Transverse colon (tissue), 4 donors: ENCODE measurements around the gene GABPB1.

Experiments
- EP300 ChIP-seq: sonication (generic); formaldehyde crosslinking; IDR thresholded peaks from one replicate; pipeline ENCODE4 v1.6.1; 2017; ENCODE audit warnings: antibody characterized with exemption, low read depth
- POLR2A ChIP-seq: fragments of 450-650 bp; IDR thresholded peaks from one replicate; pipeline ENCODE4 v1.6.1; 2016; ENCODE audit warnings: antibody characterized with exemption, mild to moderate bottlenecking, moderate library complexity
- POLR2AphosphoS5 ChIP-seq, 3 donors: sonication (generic); formaldehyde crosslinking; IDR thresholded peaks; one replicate each; pipeline ENCODE4 v1.6.1; 2016; ENCODE audit warnings: antibody characterized with exemption in 3 of 3
- TF ChIP-seq, protein P1 (sequence below), 5 experiments: fragments of 200-600 bp in 3 of 5; fragments of 450-650 bp in 2 of 5; sonication (generic) in 3 of 5; IDR thresholded peaks; 1 replicate in 2 of 5; 2 replicates in 3 of 5; pipeline ENCODE4 v1.5.1; 2016 to 2017; ENCODE audit warnings: antibody characterized with exemption in 5 of 5, inconsistent platforms in 3 of 5, mild to moderate bottlenecking in 2 of 5, moderate library complexity in 1 of 5

- TF ChIP-seq, protein P1, sequence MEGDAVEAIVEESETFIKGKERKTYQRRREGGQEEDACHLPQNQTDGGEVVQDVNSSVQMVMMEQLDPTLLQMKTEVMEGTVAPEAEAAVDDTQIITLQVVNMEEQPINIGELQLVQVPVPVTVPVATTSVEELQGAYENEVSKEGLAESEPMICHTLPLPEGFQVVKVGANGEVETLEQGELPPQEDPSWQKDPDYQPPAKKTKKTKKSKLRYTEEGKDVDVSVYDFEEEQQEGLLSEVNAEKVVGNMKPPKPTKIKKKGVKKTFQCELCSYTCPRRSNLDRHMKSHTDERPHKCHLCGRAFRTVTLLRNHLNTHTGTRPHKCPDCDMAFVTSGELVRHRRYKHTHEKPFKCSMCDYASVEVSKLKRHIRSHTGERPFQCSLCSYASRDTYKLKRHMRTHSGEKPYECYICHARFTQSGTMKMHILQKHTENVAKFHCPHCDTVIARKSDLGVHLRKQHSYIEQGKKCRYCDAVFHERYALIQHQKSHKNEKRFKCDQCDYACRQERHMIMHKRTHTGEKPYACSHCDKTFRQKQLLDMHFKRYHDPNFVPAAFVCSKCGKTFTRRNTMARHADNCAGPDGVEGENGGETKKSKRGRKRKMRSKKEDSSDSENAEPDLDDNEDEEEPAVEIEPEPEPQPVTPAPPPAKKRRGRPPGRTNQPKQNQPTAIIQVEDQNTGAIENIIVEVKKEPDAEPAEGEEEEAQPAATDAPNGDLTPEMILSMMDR (IDR thresholded peaks at IDR 0.05) = no peak
- TF ChIP-seq POLR2A (no peak), EP300 (no peak), POLR2AphosphoS5 (IDR thresholded peaks at IDR 0.05) (no peak)
Measured at GRCh38 chr15:50246631-50247030, 108.4 kb downstream of the GABPB1 start.
